GM19372 (cell line): Measurements from ENCODE around the gene KIF26A.
"Not testable (repeated sequence)": the region's sequence is repeated elsewhere in the genome, so short reads cannot be mapped to it uniquely, and the experiment has no call there.

Source experiments
- ATAC-seq: cut with Tn5 transposase; IDR thresholded peaks from one replicate; pipeline ENCODE4 v1.9.1; 2021; ENCODE audit warnings: mild to moderate bottlenecking, low read depth, moderate library complexity; ENCODE audit not compliant: unreplicated experiment

The KIF26A gene

GRCh38 chr14:104205781-104206180, 67.4 kb downstream of the KIF26A start:
- ATAC-seq: no peak

- ATAC-seq: no peak
Observed at GRCh38 chr14:104206281-104206904, 68.0 kb downstream of the KIF26A start.

GRCh38 chr14:104207142-104208014, 69.0 kb downstream of the KIF26A start:
- no peak for ATAC-seq

GRCh38 chr14:104208015-104208295, 69.6 kb downstream of the KIF26A start:
- not testable (repeated sequence) for ATAC-seq

- ATAC-seq: not testable (repeated sequence)
Observed at GRCh38 chr14:104208331-104208730, 69.9 kb downstream of the KIF26A start.

GRCh38 chr14:104209071-104209470, 70.7 kb downstream of the KIF26A start:
- ATAC-seq: not testable (repeated sequence)

GRCh38 chr14:104209985-104210816, 71.8 kb downstream of the KIF26A start:
- ATAC-seq: no peak

GRCh38 chr14:104210817-104211195, 72.4 kb downstream of the KIF26A start:
- no peak for ATAC-seq

- ATAC-seq: no peak
Observed at GRCh38 chr14:104211215-104211614, 72.8 kb downstream of the KIF26A start.

GRCh38 chr14:104211741-104212140, 73.4 kb downstream of the KIF26A start:
- no peak for ATAC-seq

GRCh38 chr14:104212206-104213095, 74.1 kb downstream of the KIF26A start:
- ATAC-seq: no peak

GRCh38 chr14:104213301-104214034, 75.1 kb downstream of the KIF26A start:
- ATAC-seq: no peak

GRCh38 chr14:104214431-104215218, 76.2 kb downstream of the KIF26A start:
- ATAC-seq: no peak

- ATAC-seq: no peak
Observed at GRCh38 chr14:104215706-104216334, 77.4 kb downstream of the KIF26A start.

- ATAC-seq: no peak
Observed at GRCh38 chr14:104216457-104216856, 78.1 kb downstream of the KIF26A start.

GRCh38 chr14:104217486-104218360, 79.3 kb downstream of the KIF26A start:
- ATAC-seq: no peak

- ATAC-seq: no peak
Observed at GRCh38 chr14:104218361-104219180, 80.2 kb downstream of the KIF26A start.
